CD4-positive, CD25-positive, alpha-beta regulatory T cell (primary cell): Measurements from ENCODE around the gene PXK. TPM values are rescaled to one million over a fixed set of nuclear protein-coding genes. Genes with fewer than 3 reads are reported as not detected.

Source experiments
- ATAC-seq, 2 donors: fragments of 150-1000 bp; cut with Tn5 transposase; one replicate each; pipeline ENCODE4 v1.10.0; 2021; ENCODE audit warnings: low read depth in 2 of 2, moderate number of reproducible peaks in 2 of 2, moderate library complexity in 1 of 2
- DNase-seq, 3 donors: peaks; one replicate each; pipeline versions ENCODE4 v3.0.0 to v3.0.0-alpha.2; 2012 to 2022; ENCODE audit warnings: mixed read lengths in 1 of 3
- H3K27ac ChIP-seq: one replicate; pipeline ENCODE4 v1.7.0; 2013; ENCODE audit warnings: mild to moderate bottlenecking, low read length; ENCODE audit not compliant: insufficient read depth, poor library complexity, severe bottlenecking
- H3K27me3 ChIP-seq: one replicate; pipeline ENCODE4 v1.7.0; 2013; ENCODE audit warnings: low read length; ENCODE audit not compliant: control insufficient read depth, insufficient read depth
- H3K36me3 ChIP-seq: one replicate; pipeline ENCODE4 v1.7.0; 2013; ENCODE audit warnings: mild to moderate bottlenecking, low read length, moderate library complexity; ENCODE audit not compliant: control insufficient read depth, insufficient read depth
- H3K4me1 ChIP-seq: 2 replicates; pipeline ENCODE4 v1.7.0; 2013; ENCODE audit warnings: mild to moderate bottlenecking, low read length; ENCODE audit not compliant: insufficient read depth, control insufficient read depth, poor library complexity, severe bottlenecking
- H3K4me3 ChIP-seq: one replicate; pipeline ENCODE4 v1.7.0; 2013; ENCODE audit warnings: low read depth, mild to moderate bottlenecking, low read length, moderate library complexity
- H3K9me3 ChIP-seq, 2 experiments: 1 replicate in 1 of 2; 2 replicates in 1 of 2; pipeline ENCODE4 v1.7.0; 2013; ENCODE audit warnings: low read length in 2 of 2, mild to moderate bottlenecking in 1 of 2, moderate library complexity in 1 of 2; ENCODE audit not compliant: control insufficient read depth in 2 of 2
- H3K27ac Mint-ChIP-seq, 3 donors: one replicate each; pipeline ENCODE4 v1.8.0; 2020 to 2022; ENCODE audit warnings: mild to moderate bottlenecking in 3 of 3, mixed read lengths in 3 of 3, moderate library complexity in 2 of 3
- H3K27me3 Mint-ChIP-seq: one replicate; pipeline ENCODE4 v1.8.0; 2022; ENCODE audit warnings: mild to moderate bottlenecking, mixed read lengths
- H3K36me3 Mint-ChIP-seq: one replicate; pipeline ENCODE4 v1.8.0; 2020; ENCODE audit warnings: mixed read lengths
- H3K4me1 Mint-ChIP-seq, 4 donors: one replicate each; pipeline ENCODE4 v1.8.0; 2020 to 2022; ENCODE audit warnings: mixed read lengths in 4 of 4, mild to moderate bottlenecking in 1 of 4
- H3K4me3 Mint-ChIP-seq, 4 donors: one replicate each; pipeline ENCODE4 v1.8.0; 2020 to 2022; ENCODE audit warnings: mild to moderate bottlenecking in 4 of 4, mixed read lengths in 4 of 4, moderate library complexity in 3 of 4
- H3K9me3 Mint-ChIP-seq, 7 donors: one replicate each; pipeline ENCODE4 v1.8.0; 2020 to 2022; ENCODE audit warnings: mixed read lengths in 7 of 7, mild to moderate bottlenecking in 3 of 7, moderate library complexity in 2 of 7
- polyA plus RNA-seq, 4 donors: library from polyadenylated mRNA; unstranded; fragments of 300-500 nt; fragmentation: Illumina TruSeq; gene quantifications; one replicate each; pipeline ENCODE4 v1.2.3, GENCODE V29; 2021
- total RNA-seq: library from RNA; stranded (reverse); gene quantifications from one replicate; pipeline ENCODE4 v1.2.3, GENCODE V29; 2022

Gene PXK
- total and polyA plus RNA-seq, 5 donors from 2014 or later = 21.8 to 32.6 (median 31.8) TPM

DNA sequence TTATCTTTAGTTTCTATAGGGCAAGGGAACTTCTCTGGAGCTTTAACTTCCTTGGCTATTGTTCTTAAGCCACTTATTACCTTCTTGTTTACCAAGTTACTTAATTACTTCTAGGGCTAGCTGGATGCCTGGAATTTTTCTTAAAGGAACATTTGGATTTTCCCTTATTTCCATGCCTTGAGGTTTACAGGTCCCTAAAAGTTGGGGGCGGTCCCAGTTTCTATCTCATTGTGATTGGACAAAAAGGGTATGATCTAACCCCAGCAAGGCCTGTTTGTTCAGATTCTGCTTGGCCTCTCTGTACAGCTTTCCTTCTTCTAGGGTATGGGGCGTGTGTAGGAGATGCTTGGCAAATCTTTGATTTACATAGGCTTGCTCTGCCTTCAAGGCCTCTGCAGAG lies 83.5 kb downstream of the PXK start:
- ATAC-seq = no peak
- Histone ChIP-seq H3K4me1 (no peaks in the 10 kb centered on the region), H3K27me3 (no peaks in the 10 kb centered on the region), H3K9me3 (no peaks in the 10 kb centered on the region), H3K36me3 (peaks cover 7% of the 10 kb centered on the region), H3K4me3 (no peak overlapping the region), H3K27ac (no peak overlapping the region)
- Mint-ChIP-seq H3K4me3 (no peak overlapping the region), H3K4me1 (peaks cover 0 to 17% (median 9%) of the 10 kb centered on the region in 4 donors), H3K9me3 (peaks cover 0 to 1% (median 0%) of the 10 kb centered on the region in 7 donors), H3K27ac (no peak overlapping the region), H3K27me3 (no peaks in the 10 kb centered on the region), H3K36me3 (peaks cover 13% of the 10 kb centered on the region)
- DNase-seq = no peak

GRCh38 chr3:58417075-58417474 lies 84.4 kb downstream of the PXK start:
- ATAC-seq (no peak), DNase-seq (no peak)
- Mint-ChIP-seq H3K4me1 (peaks cover 0 to 17% (median 13%) of the 10 kb centered on the region in 4 donors), H3K27ac (no peak overlapping the region), H3K9me3 (peaks cover 0 to 1% (median 0%) of the 10 kb centered on the region in 7 donors), H3K36me3 (peaks cover 18% of the 10 kb centered on the region), H3K27me3 (no peaks in the 10 kb centered on the region), H3K4me3 (no peak overlapping the region)
- H3K36me3 ChIP-seq = peaks cover 14% of the 10 kb centered on the region
- no peaks in the 10 kb centered on the region for H3K9me3 ChIP-seq
- no peak overlapping the region for H3K4me3 ChIP-seq
- H3K4me1 ChIP-seq = no peaks in the 10 kb centered on the region
- no peak overlapping the region for H3K27ac ChIP-seq
- H3K27me3 ChIP-seq = no peaks in the 10 kb centered on the region

- Histone ChIP-seq H3K27ac (no peak overlapping the region), H3K36me3 (peaks cover 16% of the 10 kb centered on the region), H3K4me1 (no peaks in the 10 kb centered on the region), H3K4me3 (no peak overlapping the region), H3K9me3 (no peaks in the 10 kb centered on the region), H3K27me3 (no peaks in the 10 kb centered on the region)
- Mint-ChIP-seq H3K4me3 (no peak overlapping the region), H3K9me3 (peaks cover 0 to 1% (median 0%) of the 10 kb centered on the region in 7 donors), H3K27me3 (no peaks in the 10 kb centered on the region), H3K4me1 (peaks cover 0 to 17% (median 14%) of the 10 kb centered on the region in 4 donors), H3K27ac (peak overlapping the region in 2 of 3 donors; percentile 15 to 55), H3K36me3 (peaks cover 18% of the 10 kb centered on the region)
- ATAC-seq = no peak
- no peak for DNase-seq
Measured at GRCh38 chr3:58418227-58418626, 85.5 kb downstream of the PXK start.

DNA sequence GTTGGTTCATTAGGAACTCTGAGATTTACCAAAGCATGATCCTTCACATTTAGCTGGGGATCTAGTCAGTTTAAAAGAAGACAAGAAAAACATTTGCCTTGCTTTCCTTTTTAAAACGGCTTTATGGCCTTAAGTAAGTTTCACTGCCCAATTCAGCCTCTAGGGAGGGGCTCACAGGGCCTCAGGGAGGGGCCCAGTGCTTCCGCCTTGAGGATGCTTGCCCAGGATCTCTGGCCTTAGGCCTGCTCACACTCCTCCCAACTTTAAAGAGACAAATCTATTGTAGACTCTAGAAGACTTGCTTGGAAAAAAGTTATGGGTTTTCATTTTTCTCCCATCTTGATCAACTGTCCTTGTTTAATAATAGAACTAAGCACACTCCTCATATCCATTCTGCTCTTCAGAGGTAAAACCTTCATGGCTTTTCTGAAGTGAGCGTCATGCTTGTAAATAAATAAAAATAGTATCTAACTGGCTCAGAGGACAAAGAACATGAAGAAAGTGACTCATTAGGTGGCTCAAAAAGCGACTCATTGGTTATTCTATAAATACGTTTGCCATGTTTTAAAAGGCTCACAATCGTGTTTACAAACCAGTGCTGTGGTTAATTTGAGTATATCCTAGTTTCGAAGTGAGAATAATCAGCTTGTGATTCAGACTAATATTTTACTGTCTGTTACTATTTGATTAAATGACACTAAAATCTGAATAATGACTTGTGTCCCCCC lies 87.3 kb downstream of the PXK start:
- Histone ChIP-seq H3K27me3 (no peaks in the 10 kb centered on the region), H3K4me1 (no peaks in the 10 kb centered on the region), H3K36me3 (peaks cover 31% of the 10 kb centered on the region), H3K27ac (no peak overlapping the region), H3K4me3 (no peak overlapping the region), H3K9me3 (no peaks in the 10 kb centered on the region)
- ATAC-seq (no peak), DNase-seq (no peak)
- Mint-ChIP-seq H3K27ac (peak overlapping the region; percentile 67 to 95 (median 73)), H3K9me3 (peaks cover 0 to 1% (median 0%) of the 10 kb centered on the region in 7 donors), H3K36me3 (peaks cover 20% of the 10 kb centered on the region), H3K4me3 (peak overlapping the region in 1 of 4 donors; percentile 38), H3K4me1 (peaks cover under 1 to 10% (median 7%) of the 10 kb centered on the region in 4 donors), H3K27me3 (no peaks in the 10 kb centered on the region)

DNA sequence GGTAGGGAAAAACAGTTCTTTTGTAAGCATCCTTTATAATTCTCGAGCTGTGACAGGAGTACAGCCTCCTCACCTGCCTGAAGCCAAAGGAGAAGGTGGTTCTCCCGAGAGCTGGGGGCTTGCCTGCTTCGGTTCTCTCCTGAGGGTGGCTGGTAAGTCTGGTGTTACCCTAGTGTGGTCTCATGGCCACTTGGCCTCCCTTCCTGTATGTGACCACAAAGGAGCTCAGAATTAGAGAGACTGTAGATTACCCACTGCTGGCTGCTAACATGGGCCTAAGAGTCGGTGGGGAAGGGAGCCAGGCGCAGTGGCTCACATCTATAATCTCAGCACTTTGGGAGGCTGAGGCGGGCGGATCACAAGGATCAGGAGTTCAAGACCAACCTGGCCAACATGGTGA lies 88.3 kb downstream of the PXK start:
- no peak overlapping the region for H3K27ac ChIP-seq
- Mint-ChIP-seq H3K4me3 (no peak overlapping the region), H3K9me3 (peaks cover 0 to 1% (median 0%) of the 10 kb centered on the region in 7 donors), H3K4me1 (peaks cover 4 to 16% (median 7%) of the 10 kb centered on the region in 4 donors), H3K36me3 (peaks cover 23% of the 10 kb centered on the region), H3K27ac (no peak overlapping the region), H3K27me3 (no peaks in the 10 kb centered on the region)
- no peaks in the 10 kb centered on the region for H3K27me3 ChIP-seq
- no peaks in the 10 kb centered on the region for H3K4me1 ChIP-seq
- H3K9me3 ChIP-seq = no peaks in the 10 kb centered on the region
- no peak for ATAC-seq
- H3K36me3 ChIP-seq = peaks cover 41% of the 10 kb centered on the region
- H3K4me3 ChIP-seq = no peak overlapping the region
- DNase-seq = no peak

DNA sequence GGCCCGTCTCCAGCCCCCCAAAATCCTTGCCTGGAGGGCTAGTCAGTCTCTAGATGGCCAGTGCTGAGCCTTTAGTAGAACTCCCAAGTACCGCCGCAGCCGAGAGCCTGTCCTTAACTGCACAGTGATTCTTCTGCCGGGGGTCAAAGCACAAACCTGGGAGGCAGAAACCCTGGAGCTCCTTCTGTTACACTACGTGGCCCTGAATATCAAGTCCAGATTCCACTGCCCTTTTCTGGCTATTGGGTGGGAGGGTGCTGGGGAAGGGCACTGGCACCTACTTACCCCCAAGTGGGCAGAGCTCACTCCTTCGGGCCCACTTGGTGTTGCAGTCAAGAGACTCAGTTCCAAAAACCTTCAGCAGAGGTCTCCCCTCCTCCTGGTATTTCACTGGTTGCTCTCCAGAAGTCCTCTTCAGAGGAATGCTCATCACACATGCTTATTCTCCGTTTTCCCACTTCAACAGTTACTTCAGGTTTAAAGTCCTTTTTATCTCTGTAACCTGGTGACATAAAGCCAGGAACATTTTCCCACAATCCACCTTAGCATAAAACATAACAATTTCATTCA lies 90.1 kb downstream of the PXK start:
- no peak for ATAC-seq
- Mint-ChIP-seq H3K9me3 (peaks cover 0 to 1% (median 0%) of the 10 kb centered on the region in 7 donors), H3K27ac (peak overlapping the region in 2 of 3 donors; percentile 13 to 33), H3K4me3 (no peak overlapping the region), H3K36me3 (peaks cover 30% of the 10 kb centered on the region), H3K4me1 (peaks cover 4 to 16% (median 7%) of the 10 kb centered on the region in 4 donors), H3K27me3 (no peaks in the 10 kb centered on the region)
- Histone ChIP-seq H3K9me3 (no peaks in the 10 kb centered on the region), H3K27me3 (no peaks in the 10 kb centered on the region), H3K36me3 (peaks cover 58% of the 10 kb centered on the region), H3K27ac (no peak overlapping the region), H3K4me3 (no peak overlapping the region), H3K4me1 (no peaks in the 10 kb centered on the region)
- no peak for DNase-seq

DNA sequence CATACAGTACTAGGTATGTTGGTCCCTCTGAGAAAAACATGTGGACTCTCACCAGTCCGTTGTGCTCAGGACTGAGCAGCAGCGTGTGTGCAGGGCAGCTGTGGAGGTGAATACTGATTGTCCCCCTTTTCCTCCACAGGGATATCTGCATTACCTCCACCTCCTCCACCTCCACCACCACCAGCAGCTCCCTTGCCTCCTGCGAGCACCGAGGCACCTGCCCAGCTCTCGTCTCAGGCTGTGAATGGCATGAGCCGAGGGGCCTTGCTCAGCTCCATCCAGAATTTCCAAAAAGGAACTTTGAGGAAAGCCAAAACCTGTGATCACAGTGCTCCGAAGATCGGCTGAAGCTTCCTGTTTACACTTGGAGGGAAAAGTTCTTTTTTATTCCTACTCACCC lies 91.9 kb downstream of the PXK start:
- H3K36me3 ChIP-seq = peaks cover 76% of the 10 kb centered on the region

More for the DNA sequence above, 91.9 kb downstream of the PXK start:
- peaks cover 4 to 10% (median 7%) of the 10 kb centered on the region in 4 donors for H3K4me1 Mint-ChIP-seq
- DNase-seq (no peak), ATAC-seq (no peak)
- Histone ChIP-seq H3K9me3 (no peaks in the 10 kb centered on the region), H3K4me3 (no peak overlapping the region), H3K27me3 (no peaks in the 10 kb centered on the region), H3K27ac (no peak overlapping the region), H3K4me1 (no peaks in the 10 kb centered on the region)
- peaks cover 44% of the 10 kb centered on the region for H3K36me3 Mint-ChIP-seq
- peak overlapping the region in 1 of 3 donors; percentile 25 for H3K27ac Mint-ChIP-seq
- no peaks in the 10 kb centered on the region for H3K27me3 Mint-ChIP-seq
- H3K4me3 Mint-ChIP-seq = no peak overlapping the region
- no peaks in the 10 kb centered on the region for H3K9me3 Mint-ChIP-seq
